ENCODE data around the gene MAL. TPM values are rescaled to one million over a fixed set of nuclear protein-coding genes. Genes with fewer than 3 reads are reported as not detected.

The MAL gene
- polyA plus RNA-seq, 1 donor from 2014 or later = not detected

DNA sequence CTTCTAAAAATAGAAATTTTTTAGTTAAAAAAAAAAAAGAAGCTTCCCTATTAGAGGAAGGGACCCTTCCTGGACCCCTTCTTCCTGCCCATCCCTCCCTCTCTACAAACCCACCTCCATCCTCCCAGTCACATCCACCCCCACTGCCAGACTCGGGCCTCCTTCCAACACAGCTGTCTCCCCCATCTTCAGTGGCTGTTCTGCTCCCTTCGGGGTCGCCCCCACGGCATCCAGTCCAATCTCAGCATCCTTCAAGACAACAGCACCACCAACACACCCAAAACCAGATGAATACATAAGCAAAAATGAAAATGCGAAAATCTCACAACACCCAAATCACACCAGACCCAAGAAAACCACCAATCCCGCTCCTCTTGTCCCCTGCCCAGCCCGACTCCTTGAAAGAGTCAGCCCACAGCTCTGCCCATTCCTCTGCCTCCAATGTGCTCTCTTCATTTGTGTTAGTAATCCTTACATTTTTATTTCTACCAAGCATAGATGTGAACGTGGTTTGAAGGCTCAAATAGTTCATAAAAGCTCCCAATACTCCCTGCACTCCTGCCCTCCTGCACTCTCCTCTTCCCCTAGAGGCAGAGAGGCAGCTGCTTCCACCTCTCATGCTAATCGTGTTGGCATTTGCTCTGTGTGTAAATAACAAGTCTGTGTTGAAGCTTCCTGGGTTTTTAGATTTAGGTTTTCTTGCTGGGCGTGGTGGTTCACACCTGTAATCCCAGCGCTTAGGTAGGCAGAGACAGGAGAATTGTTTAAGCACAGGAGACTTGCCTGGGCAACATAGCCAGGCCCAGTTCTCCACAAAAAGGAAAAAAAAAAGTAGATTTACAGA lies 37.0 kb downstream of the MAL start:
- Histone ChIP-seq H3K36me3 (ENCODE audit: insufficient read depth, low read length) (no peaks in the 10 kb centered on the region), H3K9ac (ENCODE audit: low read length) (no peak overlapping the region), H3K27ac (ENCODE audit: low read length) (no peak overlapping the region), H3K27me3 (ENCODE audit: insufficient read depth, low read depth, low read length) (no peaks in the 10 kb centered on the region), H3K4me3 (ENCODE audit: low read length) (no peak overlapping the region), H3K79me2 (replicated peaks; ENCODE audit: insufficient read depth, low read length) (no peaks in the 10 kb centered on the region), H3K4me2 (ENCODE audit: low read length) (no peak overlapping the region), H3F3A (ENCODE audit: insufficient read depth, low read length, poor library complexity, severe bottlenecking) (no peaks in the 10 kb centered on the region), H3K9me2 (ENCODE audit: insufficient read depth, low read length) (no peaks in the 10 kb centered on the region), H2AFZ (ENCODE audit: low read depth, low read length) (no peak overlapping the region), H3K9me3 (ENCODE audit: low read length) (no peaks in the 10 kb centered on the region), H4K20me1 (ENCODE audit: insufficient read depth) (no peaks in the 10 kb centered on the region)
- TF ChIP-seq, protein P1, sequence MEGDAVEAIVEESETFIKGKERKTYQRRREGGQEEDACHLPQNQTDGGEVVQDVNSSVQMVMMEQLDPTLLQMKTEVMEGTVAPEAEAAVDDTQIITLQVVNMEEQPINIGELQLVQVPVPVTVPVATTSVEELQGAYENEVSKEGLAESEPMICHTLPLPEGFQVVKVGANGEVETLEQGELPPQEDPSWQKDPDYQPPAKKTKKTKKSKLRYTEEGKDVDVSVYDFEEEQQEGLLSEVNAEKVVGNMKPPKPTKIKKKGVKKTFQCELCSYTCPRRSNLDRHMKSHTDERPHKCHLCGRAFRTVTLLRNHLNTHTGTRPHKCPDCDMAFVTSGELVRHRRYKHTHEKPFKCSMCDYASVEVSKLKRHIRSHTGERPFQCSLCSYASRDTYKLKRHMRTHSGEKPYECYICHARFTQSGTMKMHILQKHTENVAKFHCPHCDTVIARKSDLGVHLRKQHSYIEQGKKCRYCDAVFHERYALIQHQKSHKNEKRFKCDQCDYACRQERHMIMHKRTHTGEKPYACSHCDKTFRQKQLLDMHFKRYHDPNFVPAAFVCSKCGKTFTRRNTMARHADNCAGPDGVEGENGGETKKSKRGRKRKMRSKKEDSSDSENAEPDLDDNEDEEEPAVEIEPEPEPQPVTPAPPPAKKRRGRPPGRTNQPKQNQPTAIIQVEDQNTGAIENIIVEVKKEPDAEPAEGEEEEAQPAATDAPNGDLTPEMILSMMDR (IDR thresholded peaks at IDR 0.05; ENCODE audit: poor library complexity, severe bottlenecking) = no peak
- TF ChIP-seq SMC3 (conservative IDR thresholded peaks at IDR 0.05; ENCODE audit: poor library complexity) (no peak), TAF1 (IDR thresholded peaks at IDR 0.05; ENCODE audit: low read depth) (no peak), EP300 (conservative IDR thresholded peaks at IDR 0.05; ENCODE audit: poor library complexity, severe bottlenecking) (no peak), POLR2AphosphoS5 (IDR thresholded peaks at IDR 0.05) (no peak), RAD21 (conservative IDR thresholded peaks at IDR 0.05) (no peak), MXI1 (conservative IDR thresholded peaks at IDR 0.05; ENCODE audit: poor library complexity, severe bottlenecking) (no peak), EZH2 (IDR thresholded peaks at IDR 0.05; ENCODE audit: borderline replicate concordance, insufficient read depth, low read length, poor library complexity, severe bottlenecking) (no peak)
- TF ChIP-seq, protein P2, sequence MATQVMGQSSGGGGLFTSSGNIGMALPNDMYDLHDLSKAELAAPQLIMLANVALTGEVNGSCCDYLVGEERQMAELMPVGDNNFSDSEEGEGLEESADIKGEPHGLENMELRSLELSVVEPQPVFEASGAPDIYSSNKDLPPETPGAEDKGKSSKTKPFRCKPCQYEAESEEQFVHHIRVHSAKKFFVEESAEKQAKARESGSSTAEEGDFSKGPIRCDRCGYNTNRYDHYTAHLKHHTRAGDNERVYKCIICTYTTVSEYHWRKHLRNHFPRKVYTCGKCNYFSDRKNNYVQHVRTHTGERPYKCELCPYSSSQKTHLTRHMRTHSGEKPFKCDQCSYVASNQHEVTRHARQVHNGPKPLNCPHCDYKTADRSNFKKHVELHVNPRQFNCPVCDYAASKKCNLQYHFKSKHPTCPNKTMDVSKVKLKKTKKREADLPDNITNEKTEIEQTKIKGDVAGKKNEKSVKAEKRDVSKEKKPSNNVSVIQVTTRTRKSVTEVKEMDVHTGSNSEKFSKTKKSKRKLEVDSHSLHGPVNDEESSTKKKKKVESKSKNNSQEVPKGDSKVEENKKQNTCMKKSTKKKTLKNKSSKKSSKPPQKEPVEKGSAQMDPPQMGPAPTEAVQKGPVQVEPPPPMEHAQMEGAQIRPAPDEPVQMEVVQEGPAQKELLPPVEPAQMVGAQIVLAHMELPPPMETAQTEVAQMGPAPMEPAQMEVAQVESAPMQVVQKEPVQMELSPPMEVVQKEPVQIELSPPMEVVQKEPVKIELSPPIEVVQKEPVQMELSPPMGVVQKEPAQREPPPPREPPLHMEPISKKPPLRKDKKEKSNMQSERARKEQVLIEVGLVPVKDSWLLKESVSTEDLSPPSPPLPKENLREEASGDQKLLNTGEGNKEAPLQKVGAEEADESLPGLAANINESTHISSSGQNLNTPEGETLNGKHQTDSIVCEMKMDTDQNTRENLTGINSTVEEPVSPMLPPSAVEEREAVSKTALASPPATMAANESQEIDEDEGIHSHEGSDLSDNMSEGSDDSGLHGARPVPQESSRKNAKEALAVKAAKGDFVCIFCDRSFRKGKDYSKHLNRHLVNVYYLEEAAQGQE (IDR thresholded peaks at IDR 0.05; ENCODE audit: borderline replicate concordance) = no peak

DNA sequence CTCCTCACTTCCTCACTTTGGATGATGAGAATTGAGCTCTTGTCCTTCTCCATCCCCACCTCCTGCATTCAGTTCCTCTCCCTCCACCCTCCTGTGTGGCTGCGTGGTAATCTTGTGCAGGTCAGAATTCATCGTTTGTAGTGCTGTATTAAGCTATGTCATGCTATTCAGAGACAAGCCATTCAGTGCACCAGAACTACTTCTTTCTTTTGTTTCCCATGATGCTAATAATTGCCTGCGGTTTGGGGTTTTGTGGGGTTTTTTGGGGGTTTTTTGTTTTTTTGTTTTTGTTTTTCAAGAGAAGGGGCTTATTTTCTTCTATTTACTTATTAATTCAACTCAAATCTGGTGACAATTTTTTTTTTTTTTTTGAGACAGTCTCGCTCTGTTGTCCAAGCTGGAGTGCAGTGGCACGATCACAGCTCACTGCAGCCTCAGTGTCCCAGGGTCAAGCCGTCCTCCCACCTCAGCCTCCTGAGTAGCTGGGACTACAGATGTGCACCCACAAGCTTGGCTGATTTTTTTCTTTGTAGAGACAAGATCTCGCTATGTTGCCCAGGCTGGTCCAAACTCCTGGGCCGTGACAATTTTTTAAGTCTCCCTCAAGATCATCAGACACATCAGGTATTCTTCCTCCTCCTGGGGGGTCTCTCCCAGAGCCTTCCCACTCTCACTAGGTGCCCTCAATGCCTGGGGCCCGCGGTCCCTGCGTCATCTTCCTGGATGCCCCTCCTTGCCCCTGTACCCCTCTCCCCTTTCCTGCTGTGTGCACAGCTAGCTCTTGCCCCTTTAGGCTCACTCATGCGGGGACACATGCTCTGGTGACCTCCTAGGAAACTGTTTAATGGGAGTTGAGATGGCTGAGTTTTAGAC lies 37.8 kb downstream of the MAL start:
- Histone ChIP-seq H2AFZ (ENCODE audit: low read depth, low read length) (no peak overlapping the region), H3K27ac (ENCODE audit: low read length) (no peak overlapping the region)

More for the DNA sequence above, 37.8 kb downstream of the MAL start:
- Histone ChIP-seq H3K9me2 (ENCODE audit: insufficient read depth, low read length) (no peaks in the 10 kb centered on the region), H3K36me3 (ENCODE audit: insufficient read depth, low read length) (no peaks in the 10 kb centered on the region), H3K27me3 (ENCODE audit: insufficient read depth, low read depth, low read length) (no peaks in the 10 kb centered on the region), H3K79me2 (replicated peaks; ENCODE audit: insufficient read depth, low read length) (no peaks in the 10 kb centered on the region), H3K9me3 (ENCODE audit: low read length) (no peaks in the 10 kb centered on the region), H3F3A (ENCODE audit: insufficient read depth, low read length, poor library complexity, severe bottlenecking) (no peaks in the 10 kb centered on the region), H3K4me3 (ENCODE audit: low read length) (no peak overlapping the region), H3K4me2 (ENCODE audit: low read length) (no peak overlapping the region), H4K20me1 (ENCODE audit: insufficient read depth) (no peaks in the 10 kb centered on the region), H3K9ac (ENCODE audit: low read length) (no peak overlapping the region)
- TF ChIP-seq TAF1 (IDR thresholded peaks at IDR 0.05; ENCODE audit: low read depth) = no peak
- no peak for TF ChIP-seq RAD21 (conservative IDR thresholded peaks at IDR 0.05)
- TF ChIP-seq MXI1 (conservative IDR thresholded peaks at IDR 0.05; ENCODE audit: poor library complexity, severe bottlenecking) = no peak
- TF ChIP-seq EP300 (conservative IDR thresholded peaks at IDR 0.05; ENCODE audit: poor library complexity, severe bottlenecking) = no peak
- TF ChIP-seq, protein P2 (IDR thresholded peaks at IDR 0.05; ENCODE audit: borderline replicate concordance) = no peak

Measured in neural cell (in vitro differentiated cells).